GM23338 (cell line): ENCODE data around the gene KIAA0232. TPM values are rescaled to one million over a fixed set of nuclear protein-coding genes. Genes with fewer than 3 reads are reported as not detected.

Experiments
- ATAC-seq: fragments of 200-7000 bp; cut with Tn5 transposase; 3 replicates; pipeline ENCODE4 v1.9.1; 2020
- DNase-seq: peaks from one replicate; pipeline ENCODE4 v3.0.0-alpha.2; 2015; ENCODE audit warnings: low spot score
- H2AFZ ChIP-seq: fragments of 200-600 bp; sonication (generic); 2 replicates; pipeline ENCODE4 v1.8.0; 2016; ENCODE audit warnings: antibody characterized with exemption, mild to moderate bottlenecking, moderate library complexity
- H3F3A ChIP-seq: fragments of 200-600 bp; sonication (generic); replicated peaks from 2 replicates; pipeline ENCODE4 v1.8.0; 2017; ENCODE audit warnings: antibody characterized with exemption, mixed run types, low read depth
- H3K27ac ChIP-seq: fragments of 200-600 bp; sonication (generic); 2 replicates; pipeline ENCODE4 v1.6.1; 2016; ENCODE audit warnings: low read depth
- H3K27me3 ChIP-seq: fragments of 200-600 bp; sonication (generic); 2 replicates; pipeline ENCODE4 v1.8.0; 2016; ENCODE audit warnings: mild to moderate bottlenecking, mixed run types, moderate library complexity; ENCODE audit not compliant: insufficient read depth
- H3K36me3 ChIP-seq: fragments of 200-600 bp; sonication (generic); 2 replicates; pipeline ENCODE4 v1.8.0; 2016; ENCODE audit warnings: mild to moderate bottlenecking; ENCODE audit not compliant: insufficient read depth
- H3K4me1 ChIP-seq: fragments of 200-600 bp; sonication (generic); 2 replicates; pipeline ENCODE4 v1.8.0; 2016; ENCODE audit warnings: mild to moderate bottlenecking, moderate library complexity; ENCODE audit not compliant: insufficient read depth
- H3K4me2 ChIP-seq: fragments of 200-600 bp; sonication (generic); 2 replicates; pipeline ENCODE4 v1.7.1; 2017; ENCODE audit warnings: mixed run types
- H3K4me3 ChIP-seq: fragments of 200-600 bp; sonication (generic); 2 replicates; pipeline ENCODE4 v1.6.1; 2016; ENCODE audit warnings: mixed run types
- H3K79me2 ChIP-seq: fragments of 200-600 bp; sonication (generic); replicated peaks from 2 replicates; pipeline ENCODE4 v1.8.0; 2017; ENCODE audit warnings: mild to moderate bottlenecking; ENCODE audit not compliant: insufficient read depth
- H3K9me2 ChIP-seq: fragments of 200-600 bp; sonication (generic); 2 replicates; pipeline ENCODE4 v1.8.0; 2017; ENCODE audit not compliant: insufficient read depth
- H4K20me1 ChIP-seq: fragments of 200-600 bp; sonication (generic); replicated peaks from 2 replicates; pipeline ENCODE4 v1.8.0; 2017; ENCODE audit warnings: mild to moderate bottlenecking; ENCODE audit not compliant: insufficient read depth
- H3K27ac Mint-ChIP-seq: 2 replicates; pipeline ENCODE4 v1.8.0; 2020; ENCODE audit warnings: inconsistent platforms, mild to moderate bottlenecking, moderate library complexity, mixed read lengths
- H3K27me3 Mint-ChIP-seq: 3 replicates; pipeline ENCODE4 v1.8.0; 2022; ENCODE audit warnings: low read depth, mild to moderate bottlenecking, moderate library complexity, mixed read lengths, inconsistent platforms; ENCODE audit not compliant: insufficient read depth, poor library complexity
- H3K36me3 Mint-ChIP-seq: 3 replicates; pipeline ENCODE4 v1.8.0; 2021; ENCODE audit warnings: low read depth, mild to moderate bottlenecking, inconsistent platforms, moderate library complexity, mixed read lengths
- H3K4me1 Mint-ChIP-seq: 3 replicates; pipeline ENCODE4 v1.8.0; 2020; ENCODE audit warnings: mild to moderate bottlenecking, inconsistent platforms, mixed read lengths
- H3K4me3 Mint-ChIP-seq: 3 replicates; pipeline ENCODE4 v1.8.0; 2021; ENCODE audit warnings: moderate library complexity, mild to moderate bottlenecking, inconsistent platforms, mixed read lengths
- H3K9me3 Mint-ChIP-seq: 3 replicates; pipeline ENCODE4 v1.8.0; 2020; ENCODE audit warnings: moderate library complexity, mild to moderate bottlenecking, inconsistent platforms, mixed read lengths
- CREB1 ChIP-seq: fragments of 250-450 bp; sonication (Bioruptor Pico); IDR thresholded peaks from 2 replicates; pipeline ENCODE4 v1.5.0; 2020; ENCODE audit warnings: low read depth, mild to moderate bottlenecking, moderate library complexity
- EZH2 ChIP-seq: fragments of 200-600 bp; sonication (generic); IDR thresholded peaks from one replicate; pipeline ENCODE4 v1.8.0; 2017; ENCODE audit warnings: antibody characterized with exemption, mild to moderate bottlenecking, low read depth; ENCODE audit not compliant: unreplicated experiment
- EZH2phosphoT487 ChIP-seq: fragments of 200-600 bp; sonication (generic); IDR thresholded peaks from one replicate; pipeline ENCODE4 v1.8.1; 2018; ENCODE audit warnings: antibody characterized with exemption; ENCODE audit not compliant: unreplicated experiment
- JUNB ChIP-seq: IDR thresholded peaks from one replicate; pipeline ENCODE4 v1.6.1; 2016; ENCODE audit warnings: antibody characterized with exemption; ENCODE audit not compliant: unreplicated experiment
- NANOG ChIP-seq: IDR thresholded peaks from 2 replicates; pipeline ENCODE4 v1.6.1; 2016; ENCODE audit warnings: antibody characterized with exemption, borderline replicate concordance
- POLR2AphosphoS5 ChIP-seq: IDR thresholded peaks from 2 replicates; pipeline ENCODE4 v1.6.1; 2016; ENCODE audit warnings: antibody characterized with exemption, low read depth
- STAT1 ChIP-seq: IDR thresholded peaks from one replicate; pipeline ENCODE4 v1.6.1; 2016; ENCODE audit warnings: antibody characterized with exemption; ENCODE audit not compliant: unreplicated experiment
- ZNF114 ChIP-seq: fragments of 250-450 bp; sonication (Bioruptor Pico); IDR thresholded peaks from 2 replicates; pipeline ENCODE4 v1.5.0; 2020; ENCODE audit warnings: mild to moderate bottlenecking, moderate library complexity
- ZNF331 ChIP-seq: fragments of 250-450 bp; sonication (Bioruptor Pico); IDR thresholded peaks from 2 replicates; pipeline ENCODE4 v1.5.0; 2020; ENCODE audit warnings: low read depth, mild to moderate bottlenecking, moderate library complexity
- polyA plus RNA-seq: library from polyadenylated mRNA; unstranded; fragments of >200 nt; fragmentation: Nextera tagmentation; extraction: Ambion mirVana; gene quantifications from 2 replicates; pipeline ENCODE4 v1.2.1, GENCODE V29; 2016
- total RNA-seq: library from RNA; depleted of rRNA; stranded (reverse); fragments of >200 nt; shearing (Covaris generic); gene quantifications from 2 replicates; pipeline ENCODE4 v1.2.3, GENCODE V29; 2014
- TF ChIP-seq, protein P1 (sequence below): fragments of 250-450 bp; sonication (Bioruptor Pico); IDR thresholded peaks from 2 replicates; pipeline ENCODE4 v1.5.0; 2020; ENCODE audit warnings: mild to moderate bottlenecking, moderate library complexity
- TF ChIP-seq, protein P2 (sequence below): IDR thresholded peaks from 2 replicates; pipeline ENCODE4 v1.6.1; 2016; ENCODE audit warnings: antibody characterized with exemption
- TF ChIP-seq, protein P3 (sequence below), 2 experiments: fragments of 200-600 bp in 1 of 2; sonication (generic) in 1 of 2; conservative IDR thresholded peaks; 2 replicates each; pipeline versions ENCODE4 v1.5.1 to v1.6.1; 2016 to 2017; ENCODE audit warnings: antibody characterized with exemption in 2 of 2, low read depth in 2 of 2, mild to moderate bottlenecking in 2 of 2, moderate library complexity in 1 of 2
- TF ChIP-seq, protein P4 (sequence below): IDR thresholded peaks from one replicate; pipeline ENCODE4 v1.6.1; 2018; ENCODE audit warnings: antibody characterized with exemption; ENCODE audit not compliant: unreplicated experiment

KIAA0232 gene
- total and polyA plus RNA-seq, 2 experiments from 2014 or later = 14.3 to 34.9 TPM

- Histone ChIP-seq H3K9me2 (no peaks in the 10 kb centered on the region), H3K4me1 (no peaks in the 10 kb centered on the region), H3F3A (no peaks in the 10 kb centered on the region), H3K27me3 (no peaks in the 10 kb centered on the region), H4K20me1 (no peaks in the 10 kb centered on the region), H3K4me3 (no peak overlapping the region), H3K4me2 (no peak overlapping the region), H2AFZ (no peak overlapping the region), H3K36me3 (no peaks in the 10 kb centered on the region), H3K79me2 (no peaks in the 10 kb centered on the region), H3K27ac (no peak overlapping the region)
- H3K36me3 Mint-ChIP-seq = peaks cover 5% of the 10 kb centered on the region; the same call in 2 of the 3 replicates
- DNase-seq = no peak
- ATAC-seq = no peak
- H3K27me3 Mint-ChIP-seq = no peaks in the 10 kb centered on the region
- H3K9me3 Mint-ChIP-seq = peaks cover 6% of the 10 kb centered on the region
- TF ChIP-seq, protein P1, sequence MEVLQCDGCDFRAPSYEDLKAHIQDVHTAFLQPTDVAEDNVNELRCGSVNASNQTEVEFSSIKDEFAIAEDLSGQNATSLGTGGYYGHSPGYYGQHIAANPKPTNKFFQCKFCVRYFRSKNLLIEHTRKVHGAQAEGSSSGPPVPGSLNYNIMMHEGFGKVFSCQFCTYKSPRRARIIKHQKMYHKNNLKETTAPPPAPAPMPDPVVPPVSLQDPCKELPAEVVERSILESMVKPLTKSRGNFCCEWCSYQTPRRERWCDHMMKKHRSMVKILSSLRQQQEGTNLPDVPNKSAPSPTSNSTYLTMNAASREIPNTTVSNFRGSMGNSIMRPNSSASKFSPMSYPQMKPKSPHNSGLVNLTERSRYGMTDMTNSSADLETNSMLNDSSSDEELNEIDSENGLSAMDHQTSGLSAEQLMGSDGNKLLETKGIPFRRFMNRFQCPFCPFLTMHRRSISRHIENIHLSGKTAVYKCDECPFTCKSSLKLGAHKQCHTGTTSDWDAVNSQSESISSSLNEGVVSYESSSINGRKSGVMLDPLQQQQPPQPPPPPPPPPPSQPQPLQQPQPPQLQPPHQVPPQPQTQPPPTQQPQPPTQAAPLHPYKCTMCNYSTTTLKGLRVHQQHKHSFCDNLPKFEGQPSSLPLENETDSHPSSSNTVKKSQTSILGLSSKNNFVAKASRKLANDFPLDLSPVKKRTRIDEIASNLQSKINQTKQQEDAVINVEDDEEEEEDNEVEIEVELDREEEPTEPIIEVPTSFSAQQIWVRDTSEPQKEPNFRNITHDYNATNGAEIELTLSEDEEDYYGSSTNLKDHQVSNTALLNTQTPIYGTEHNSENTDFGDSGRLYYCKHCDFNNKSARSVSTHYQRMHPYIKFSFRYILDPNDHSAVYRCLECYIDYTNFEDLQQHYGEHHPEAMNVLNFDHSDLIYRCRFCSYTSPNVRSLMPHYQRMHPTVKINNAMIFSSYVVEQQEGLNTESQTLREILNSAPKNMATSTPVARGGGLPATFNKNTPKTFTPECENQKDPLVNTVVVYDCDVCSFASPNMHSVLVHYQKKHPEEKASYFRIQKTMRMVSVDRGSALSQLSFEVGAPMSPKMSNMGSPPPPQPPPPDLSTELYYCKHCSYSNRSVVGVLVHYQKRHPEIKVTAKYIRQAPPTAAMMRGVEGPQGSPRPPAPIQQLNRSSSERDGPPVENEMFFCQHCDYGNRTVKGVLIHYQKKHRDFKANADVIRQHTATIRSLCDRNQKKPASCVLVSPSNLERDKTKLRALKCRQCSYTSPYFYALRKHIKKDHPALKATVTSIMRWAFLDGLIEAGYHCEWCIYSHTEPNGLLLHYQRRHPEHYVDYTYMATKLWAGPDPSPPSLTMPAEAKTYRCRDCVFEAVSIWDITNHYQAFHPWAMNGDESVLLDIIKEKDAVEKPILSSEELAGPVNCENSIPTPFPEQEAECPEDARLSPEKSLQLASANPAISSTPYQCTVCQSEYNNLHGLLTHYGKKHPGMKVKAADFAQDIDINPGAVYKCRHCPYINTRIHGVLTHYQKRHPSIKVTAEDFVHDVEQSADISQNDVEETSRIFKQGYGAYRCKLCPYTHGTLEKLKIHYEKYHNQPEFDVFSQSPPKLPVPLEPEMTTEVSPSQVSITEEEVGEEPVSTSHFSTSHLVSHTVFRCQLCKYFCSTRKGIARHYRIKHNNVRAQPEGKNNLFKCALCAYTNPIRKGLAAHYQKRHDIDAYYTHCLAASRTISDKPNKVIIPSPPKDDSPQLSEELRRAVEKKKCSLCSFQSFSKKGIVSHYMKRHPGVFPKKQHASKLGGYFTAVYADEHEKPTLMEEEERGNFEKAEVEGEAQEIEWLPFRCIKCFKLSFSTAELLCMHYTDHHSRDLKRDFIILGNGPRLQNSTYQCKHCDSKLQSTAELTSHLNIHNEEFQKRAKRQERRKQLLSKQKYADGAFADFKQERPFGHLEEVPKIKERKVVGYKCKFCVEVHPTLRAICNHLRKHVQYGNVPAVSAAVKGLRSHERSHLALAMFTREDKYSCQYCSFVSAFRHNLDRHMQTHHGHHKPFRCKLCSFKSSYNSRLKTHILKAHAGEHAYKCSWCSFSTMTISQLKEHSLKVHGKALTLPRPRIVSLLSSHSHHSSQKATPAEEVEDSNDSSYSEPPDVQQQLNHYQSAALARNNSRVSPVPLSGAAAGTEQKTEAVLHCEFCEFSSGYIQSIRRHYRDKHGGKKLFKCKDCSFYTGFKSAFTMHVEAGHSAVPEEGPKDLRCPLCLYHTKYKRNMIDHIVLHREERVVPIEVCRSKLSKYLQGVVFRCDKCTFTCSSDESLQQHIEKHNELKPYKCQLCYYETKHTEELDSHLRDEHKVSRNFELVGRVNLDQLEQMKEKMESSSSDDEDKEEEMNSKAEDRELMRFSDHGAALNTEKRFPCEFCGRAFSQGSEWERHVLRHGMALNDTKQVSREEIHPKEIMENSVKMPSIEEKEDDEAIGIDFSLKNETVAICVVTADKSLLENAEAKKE = no peak
- no peak for TF ChIP-seq NANOG
- TF ChIP-seq, protein P2, sequence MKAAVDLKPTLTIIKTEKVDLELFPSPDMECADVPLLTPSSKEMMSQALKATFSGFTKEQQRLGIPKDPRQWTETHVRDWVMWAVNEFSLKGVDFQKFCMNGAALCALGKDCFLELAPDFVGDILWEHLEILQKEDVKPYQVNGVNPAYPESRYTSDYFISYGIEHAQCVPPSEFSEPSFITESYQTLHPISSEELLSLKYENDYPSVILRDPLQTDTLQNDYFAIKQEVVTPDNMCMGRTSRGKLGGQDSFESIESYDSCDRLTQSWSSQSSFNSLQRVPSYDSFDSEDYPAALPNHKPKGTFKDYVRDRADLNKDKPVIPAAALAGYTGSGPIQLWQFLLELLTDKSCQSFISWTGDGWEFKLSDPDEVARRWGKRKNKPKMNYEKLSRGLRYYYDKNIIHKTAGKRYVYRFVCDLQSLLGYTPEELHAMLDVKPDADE = no peak
- TF ChIP-seq EZH2 = no peak
- TF ChIP-seq, protein P3, sequence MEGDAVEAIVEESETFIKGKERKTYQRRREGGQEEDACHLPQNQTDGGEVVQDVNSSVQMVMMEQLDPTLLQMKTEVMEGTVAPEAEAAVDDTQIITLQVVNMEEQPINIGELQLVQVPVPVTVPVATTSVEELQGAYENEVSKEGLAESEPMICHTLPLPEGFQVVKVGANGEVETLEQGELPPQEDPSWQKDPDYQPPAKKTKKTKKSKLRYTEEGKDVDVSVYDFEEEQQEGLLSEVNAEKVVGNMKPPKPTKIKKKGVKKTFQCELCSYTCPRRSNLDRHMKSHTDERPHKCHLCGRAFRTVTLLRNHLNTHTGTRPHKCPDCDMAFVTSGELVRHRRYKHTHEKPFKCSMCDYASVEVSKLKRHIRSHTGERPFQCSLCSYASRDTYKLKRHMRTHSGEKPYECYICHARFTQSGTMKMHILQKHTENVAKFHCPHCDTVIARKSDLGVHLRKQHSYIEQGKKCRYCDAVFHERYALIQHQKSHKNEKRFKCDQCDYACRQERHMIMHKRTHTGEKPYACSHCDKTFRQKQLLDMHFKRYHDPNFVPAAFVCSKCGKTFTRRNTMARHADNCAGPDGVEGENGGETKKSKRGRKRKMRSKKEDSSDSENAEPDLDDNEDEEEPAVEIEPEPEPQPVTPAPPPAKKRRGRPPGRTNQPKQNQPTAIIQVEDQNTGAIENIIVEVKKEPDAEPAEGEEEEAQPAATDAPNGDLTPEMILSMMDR (conservative IDR thresholded peaks at IDR 0.05; ENCODE audit: low read depth in 2 of 2) = no peak
- no peak for TF ChIP-seq ZNF331
- TF ChIP-seq POLR2AphosphoS5 = no peak
- no peak for TF ChIP-seq JUNB
- no peak for TF ChIP-seq STAT1
- no peak for TF ChIP-seq EZH2phosphoT487
- TF ChIP-seq, protein P4, sequence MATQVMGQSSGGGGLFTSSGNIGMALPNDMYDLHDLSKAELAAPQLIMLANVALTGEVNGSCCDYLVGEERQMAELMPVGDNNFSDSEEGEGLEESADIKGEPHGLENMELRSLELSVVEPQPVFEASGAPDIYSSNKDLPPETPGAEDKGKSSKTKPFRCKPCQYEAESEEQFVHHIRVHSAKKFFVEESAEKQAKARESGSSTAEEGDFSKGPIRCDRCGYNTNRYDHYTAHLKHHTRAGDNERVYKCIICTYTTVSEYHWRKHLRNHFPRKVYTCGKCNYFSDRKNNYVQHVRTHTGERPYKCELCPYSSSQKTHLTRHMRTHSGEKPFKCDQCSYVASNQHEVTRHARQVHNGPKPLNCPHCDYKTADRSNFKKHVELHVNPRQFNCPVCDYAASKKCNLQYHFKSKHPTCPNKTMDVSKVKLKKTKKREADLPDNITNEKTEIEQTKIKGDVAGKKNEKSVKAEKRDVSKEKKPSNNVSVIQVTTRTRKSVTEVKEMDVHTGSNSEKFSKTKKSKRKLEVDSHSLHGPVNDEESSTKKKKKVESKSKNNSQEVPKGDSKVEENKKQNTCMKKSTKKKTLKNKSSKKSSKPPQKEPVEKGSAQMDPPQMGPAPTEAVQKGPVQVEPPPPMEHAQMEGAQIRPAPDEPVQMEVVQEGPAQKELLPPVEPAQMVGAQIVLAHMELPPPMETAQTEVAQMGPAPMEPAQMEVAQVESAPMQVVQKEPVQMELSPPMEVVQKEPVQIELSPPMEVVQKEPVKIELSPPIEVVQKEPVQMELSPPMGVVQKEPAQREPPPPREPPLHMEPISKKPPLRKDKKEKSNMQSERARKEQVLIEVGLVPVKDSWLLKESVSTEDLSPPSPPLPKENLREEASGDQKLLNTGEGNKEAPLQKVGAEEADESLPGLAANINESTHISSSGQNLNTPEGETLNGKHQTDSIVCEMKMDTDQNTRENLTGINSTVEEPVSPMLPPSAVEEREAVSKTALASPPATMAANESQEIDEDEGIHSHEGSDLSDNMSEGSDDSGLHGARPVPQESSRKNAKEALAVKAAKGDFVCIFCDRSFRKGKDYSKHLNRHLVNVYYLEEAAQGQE = no peak
- no peak for TF ChIP-seq CREB1
- TF ChIP-seq ZNF114 (CRISPR knock-in tag) = no peak
- no peak overlapping the region for H3K4me3 Mint-ChIP-seq
- no peak overlapping the region for H3K27ac Mint-ChIP-seq
- H3K4me1 Mint-ChIP-seq = no peaks in the 10 kb centered on the region; the same call in 1 of the 3 replicates
Measured at GRCh38 chr4:6894528-6895498, 112.3 kb downstream of the KIAA0232 start.
